IMR-90 (cell line): ENCODE data around the gene NCF2. TPM values are rescaled to one million over a fixed set of nuclear protein-coding genes. Genes with fewer than 3 reads are reported as not detected.

ENCODE experiments used
- ATAC-seq: fragments of 200-7000 bp; cut with Tn5 transposase; 2 replicates; pipeline ENCODE4 v1.9.1; 2020; ENCODE audit warnings: low read depth, mild to moderate bottlenecking, moderate library complexity
- BruUV-seq: library from RNA; stranded (reverse); fragments of 400-500 nt; replicated peaks from 2 replicates; lab custom pipeline; 2021; lab: Mats Ljungman, UMichigan
- CTCF ChIA-PET: fragments of 300-600 bp; formaldehyde crosslinking; extraction: SDS; loops from one replicate; lab custom pipeline; 2021; ENCODE audit warnings: antibody characterized with exemption; lab: Yijun Ruan, JAX
- POLR2A ChIA-PET: fragments of 300-600 bp; sonication (Branson Sonifier 250); formaldehyde crosslinking; loops from one replicate; lab custom pipeline; 2022; ENCODE audit warnings: antibody characterized with exemption; ENCODE audit not compliant: unreplicated experiment; lab: Charles Lee
- DNase-seq: peaks from one replicate; pipeline ENCODE4 v3.0.0; 2013
- H2AFZ ChIP-seq: replicated peaks from 2 replicates; pipeline ENCODE3; 2013; ENCODE audit warnings: low read length, mild to moderate bottlenecking; ENCODE audit not compliant: poor library complexity
- H2AK5ac ChIP-seq: 2 replicates; pipeline ENCODE4 v1.6.1; 2013; ENCODE audit warnings: low read depth, low read length, inconsistent platforms
- H2AK9ac ChIP-seq: replicated peaks from 2 replicates; pipeline ENCODE3; 2013; ENCODE audit warnings: mild to moderate bottlenecking, low read depth, low read length, moderate library complexity; ENCODE audit not compliant: poor library complexity
- H2BK120ac ChIP-seq: 2 replicates; pipeline ENCODE4 v1.6.1; 2013; ENCODE audit warnings: low read depth, low read length, inconsistent platforms
- H2BK15ac ChIP-seq: 3 replicates; pipeline ENCODE4 v1.6.1; 2013; ENCODE audit warnings: low read depth, low read length, inconsistent platforms
- H2BK20ac ChIP-seq: 2 replicates; pipeline ENCODE4 v1.6.1; 2013; ENCODE audit warnings: low read depth, mild to moderate bottlenecking, inconsistent platforms, low read length, moderate library complexity
- H2BK5ac ChIP-seq: 2 replicates; pipeline ENCODE4 v1.6.1; 2013; ENCODE audit warnings: mild to moderate bottlenecking, low read depth, low read length, inconsistent platforms; ENCODE audit not compliant: poor library complexity, severe bottlenecking
- H3K14ac ChIP-seq: replicated peaks from 2 replicates; pipeline ENCODE4 v1.6.1; 2013; ENCODE audit warnings: low read depth, low read length, inconsistent platforms
- H3K18ac ChIP-seq: 2 replicates; pipeline ENCODE4 v1.6.1; 2013; ENCODE audit warnings: low read depth, low read length, control low read depth
- H3K23ac ChIP-seq: 2 replicates; pipeline ENCODE4 v1.6.1; 2013; ENCODE audit warnings: low read depth, low read length, inconsistent platforms
- H3K27ac ChIP-seq: 2 replicates; pipeline ENCODE4 v1.5.1; 2013; ENCODE audit warnings: mild to moderate bottlenecking, control low read depth, low read length; ENCODE audit not compliant: insufficient read depth
- H3K27me3 ChIP-seq: 2 replicates; pipeline ENCODE4 v1.6.1; 2013; ENCODE audit warnings: low read length; ENCODE audit not compliant: control insufficient read depth, insufficient read depth
- H3K36me3 ChIP-seq: 2 replicates; pipeline ENCODE4 v1.6.1; 2013; ENCODE audit warnings: low read length, mixed read lengths; ENCODE audit not compliant: control insufficient read depth, insufficient read depth
- H3K4ac ChIP-seq: 2 replicates; pipeline ENCODE4 v1.6.1; 2013; ENCODE audit warnings: low read depth, low read length, inconsistent platforms
- H3K4me1 ChIP-seq: 2 replicates; pipeline ENCODE4 v1.6.1; 2013; ENCODE audit warnings: low read length, mixed read lengths; ENCODE audit not compliant: control insufficient read depth, insufficient read depth
- H3K4me2 ChIP-seq: 2 replicates; pipeline ENCODE4 v1.6.1; 2013; ENCODE audit warnings: low read depth, mild to moderate bottlenecking, control low read depth, low read length, moderate library complexity
- H3K4me3 ChIP-seq: 2 replicates; pipeline ENCODE4 v1.5.1; 2013; ENCODE audit warnings: low read depth, mild to moderate bottlenecking, control low read depth, low read length, moderate library complexity; ENCODE audit not compliant: insufficient read depth
- H3K56ac ChIP-seq: 2 replicates; pipeline ENCODE4 v1.6.1; 2013; ENCODE audit warnings: low read length, inconsistent platforms; ENCODE audit not compliant: insufficient read depth; ENCODE audit errors: extremely low read depth
- H3K79me1 ChIP-seq, 2 experiments: 2 replicates each; pipeline ENCODE4 v1.6.1; 2013; ENCODE audit warnings: low read length in 2 of 2, inconsistent platforms in 1 of 2, low read depth in 1 of 2
- H3K9ac ChIP-seq: 2 replicates; pipeline ENCODE4 v1.6.1; 2013; ENCODE audit warnings: low read depth, low read length, control low read depth
- H3K9me1 ChIP-seq: 2 replicates; pipeline ENCODE4 v1.6.1; 2013; ENCODE audit warnings: low read length, inconsistent platforms; ENCODE audit not compliant: insufficient read depth
- H3K9me3 ChIP-seq: 2 replicates; pipeline ENCODE4 v1.6.1; 2013; ENCODE audit warnings: low read length; ENCODE audit not compliant: control insufficient read depth, insufficient read depth
- H4K20me1 ChIP-seq: 2 replicates; pipeline ENCODE4 v1.6.1; 2013; ENCODE audit warnings: low read length, inconsistent platforms; ENCODE audit not compliant: insufficient read depth
- H4K5ac ChIP-seq: 2 replicates; pipeline ENCODE4 v1.6.1; 2013; ENCODE audit warnings: mild to moderate bottlenecking, low read depth, low read length, control low read depth
- H4K8ac ChIP-seq, 2 experiments: 2 replicates each; pipeline ENCODE4 v1.6.1; 2013; ENCODE audit warnings: low read depth in 2 of 2, low read length in 2 of 2, control low read depth in 1 of 2, inconsistent platforms in 1 of 2
- H4K91ac ChIP-seq: 2 replicates; pipeline ENCODE4 v1.6.1; 2013; ENCODE audit warnings: low read depth, low read length, inconsistent platforms; ENCODE audit not compliant: insufficient read depth
- CEBPB ChIP-seq: IDR thresholded peaks from 2 replicates; pipeline ENCODE4 v1.6.1; 2012; ENCODE audit warnings: low read depth, low read length, improper control_type of control experiment
- MXI1 ChIP-seq: IDR thresholded peaks from 2 replicates; pipeline ENCODE4 v1.6.1; 2012; ENCODE audit warnings: low read depth, mild to moderate bottlenecking, low read length, moderate library complexity, borderline replicate concordance
- WGBS, 2 experiments: methylation state at CpG; one replicate each; pipeline versions ENCODE4 v1.1.5 to v1.1.7; 2013; ENCODE audit warnings: missing lambda C conversion rate in 2 of 2; ENCODE audit not compliant: insufficient read length in 1 of 2; ENCODE audit errors: extremely low coverage in 2 of 2; 5-methylcytosine and 5-hydroxymethylcytosine counted together
- dilution Hi-C: fragments of 300-500 bp; cut with HindIII; formaldehyde crosslinking; loops from one replicate; pipeline ENCODE4 v1.14.3; 2018; ENCODE audit warnings: low sequenced_read_pairs; ENCODE audit not compliant: unreplicated experiment
- in situ Hi-C: fragments of 300-500 bp; cut with MboI; formaldehyde crosslinking; loops from 3 replicates; pipeline ENCODE4 v1.14.3; 2019; ENCODE audit warnings: low sequenced_read_pairs, inconsistent platforms, mixed read lengths
- intact Hi-C: fragments of 100-400 bp; cut with micrococcal nuclease; formaldehyde crosslinking; loops from 2 replicates; pipeline ENCODE4 v1.10.0; 2022
- polyA plus RNA-seq, 3 experiments: library from polyadenylated mRNA; depleted of rRNA; stranded (reverse); fragments of >200 nt; gene quantifications; 2 replicates each; pipeline ENCODE4 v1.2.3, GENCODE V29; 2012; ENCODE audit warnings: low replicate concordance in 1 of 3
- total RNA-seq: library from RNA; depleted of rRNA; stranded (reverse); fragments of >200 nt; gene quantifications from 2 replicates; pipeline ENCODE4 v1.2.3, GENCODE V29; 2012
- TF ChIP-seq, protein P1 (sequence below): fragments of 150-350 bp; IDR thresholded peaks from 2 replicates; pipeline ENCODE4 v1.6.1; 2017; ENCODE audit warnings: mild to moderate bottlenecking, antibody characterized with exemption, low read length, low read depth

The NCF2 gene
- total and polyA plus RNA-seq, 2 of the 4 experiments (the other 2 are of a cell fraction): 3.2 to 4.2 TPM

DNA sequence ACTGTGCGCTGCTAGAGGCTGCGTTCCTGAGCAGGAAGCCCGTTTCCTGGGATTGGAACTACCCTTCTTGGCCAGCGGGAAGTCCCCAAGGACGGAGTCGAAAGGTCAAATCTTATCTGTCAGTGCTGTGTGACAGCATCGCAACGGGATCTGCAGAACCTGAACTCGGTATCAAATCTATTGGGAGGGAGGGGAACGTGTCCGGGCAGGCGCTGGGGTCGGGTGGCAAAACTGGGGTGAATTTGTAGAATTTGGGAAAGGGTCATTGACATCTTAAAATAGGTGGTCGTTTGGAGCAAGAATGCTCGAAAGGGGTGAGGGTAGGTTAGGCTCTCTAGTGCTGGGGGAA is 46.0 kb upstream of the NCF2 start:
- ChIA-PET POLR2A (interaction anchor here (0.5 kb wide), 1 partner anchor 423 kb away, joined by 5 read pairs; no protein-coding TSS in a partner anchor), CTCF (interaction anchor here (0.6 to 1.0 kb wide), 2 partner anchors 19 to 118 kb away, joined by 4 to 6 read pairs; no protein-coding TSS in a partner anchor)
- peak overlapping the region; percentile 68 for H3K9ac ChIP-seq
- H3K9me3 ChIP-seq: no peaks in the 10 kb centered on the region
- dilution Hi-C loops (no loop called here), intact Hi-C loops (loop anchor here (10.0 kb wide), 2 partner anchors 418 to 748 kb away; partner anchors contain the start of genes C1orf21 and TSEN15), in situ Hi-C loops (no loop called here)
- no TSS peak for BruUV-seq
- H2BK5ac ChIP-seq: peak overlapping the region; percentile 23
- no peaks in the 10 kb centered on the region for H3K27me3 ChIP-seq
- peaks cover 0 to 19% of the 10 kb centered on the region in 2 experiments; a peak in 3 of 4 replicates for H3K79me1 ChIP-seq
- 0 out of 2 replicates have a peak overlapping the region, but pooled peaks have one; percentile 35 for H3K56ac ChIP-seq
- peaks cover 5% of the 10 kb centered on the region; the same call in 1 of the 2 replicates for H4K20me1 ChIP-seq
- no peaks in the 10 kb centered on the region; the same call in 1 of the 2 replicates for H3K4me1 ChIP-seq
- TF ChIP-seq MXI1 (no peak), CEBPB (0 out of 2 replicates have a peak, but pooled peaks have one; percentile 33)
- TF ChIP-seq, protein P1, sequence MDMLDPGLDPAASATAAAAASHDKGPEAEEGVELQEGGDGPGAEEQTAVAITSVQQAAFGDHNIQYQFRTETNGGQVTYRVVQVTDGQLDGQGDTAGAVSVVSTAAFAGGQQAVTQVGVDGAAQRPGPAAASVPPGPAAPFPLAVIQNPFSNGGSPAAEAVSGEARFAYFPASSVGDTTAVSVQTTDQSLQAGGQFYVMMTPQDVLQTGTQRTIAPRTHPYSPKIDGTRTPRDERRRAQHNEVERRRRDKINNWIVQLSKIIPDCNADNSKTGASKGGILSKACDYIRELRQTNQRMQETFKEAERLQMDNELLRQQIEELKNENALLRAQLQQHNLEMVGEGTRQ: no peak
- H2BK15ac ChIP-seq: no peak overlapping the region
- no peak overlapping the region for H2BK120ac ChIP-seq
- 0 out of 2 replicates have a peak overlapping the region, but pooled peaks have one; percentile 45 for H3K14ac ChIP-seq
- H3K4me3 ChIP-seq: peak overlapping the region; percentile 79
- H3K4me2 ChIP-seq: peak overlapping the region; percentile 83
- H3K23ac ChIP-seq: peak overlapping the region; percentile 55
- peak overlapping the region; percentile 60 for H3K27ac ChIP-seq
- H4K5ac ChIP-seq: no peak overlapping the region
- H2AFZ ChIP-seq: peak overlapping the region; percentile 95
- peak overlapping the region; percentile 65 for H2AK9ac ChIP-seq
- WGBS, 2 experiments: 0% methylated on average over 10 of the region's 15 CpGs; no CpG with 5 or more reads in 1 of the 2 experiments
- no peak overlapping the region for H2BK20ac ChIP-seq
- ATAC-seq (no peak), DNase-seq (no peak)
- peak overlapping the region; percentile 22; the same call in 1 of the 2 replicates for H4K91ac ChIP-seq
- H3K9me1 ChIP-seq: no peaks in the 10 kb centered on the region
- peak overlapping the region in 1 of 2 experiments; percentile 37; a peak in 1 of 4 replicates for H4K8ac ChIP-seq
- peak overlapping the region; percentile 22; the same call in 1 of the 2 replicates for H3K4ac ChIP-seq
- H3K36me3 ChIP-seq: peaks cover 2% of the 10 kb centered on the region; the same call in 1 of the 2 replicates
- no peak overlapping the region for H3K18ac ChIP-seq
- no peak overlapping the region for H2AK5ac ChIP-seq
